Upper lobe of right lung (tissue), 1 donor: ENCODE results near the gene TPRX2. TPM values are rescaled to one million over a fixed set of nuclear protein-coding genes. Genes with fewer than 3 reads are reported as not detected.
A peak's percentile ranks its signal among the peaks of the same experiment; 100 is the strongest.
"Not testable (repeated sequence)": the region's sequence is repeated elsewhere in the genome, so short reads cannot be mapped to it uniquely, and the experiment has no call there.

Experiments
- ATAC-seq: fragments of 200-7000 bp; cut with Tn5 transposase; one replicate; pipeline ENCODE4 v1.9.1; 2020; ENCODE audit warnings: mild to moderate bottlenecking, moderate library complexity
- DNase-seq: peaks from one replicate; pipeline ENCODE4 v3.0.0-alpha.2; 2020
- H3K27ac ChIP-seq: fragments of 200-600 bp; one replicate; pipeline ENCODE4 v1.8.0; 2022
- H3K27me3 ChIP-seq: fragments of 200-600 bp; one replicate; pipeline ENCODE4 v1.8.0; 2022; ENCODE audit warnings: mild to moderate bottlenecking
- H3K36me3 ChIP-seq: fragments of 200-600 bp; one replicate; pipeline ENCODE4 v1.8.0; 2022
- H3K4me1 ChIP-seq: fragments of 200-600 bp; one replicate; pipeline ENCODE4 v1.8.0; 2022
- H3K4me3 ChIP-seq: fragments of 200-600 bp; one replicate; pipeline ENCODE4 v1.8.0; 2022; ENCODE audit warnings: mild to moderate bottlenecking
- H3K9me3 ChIP-seq: fragments of 200-600 bp; one replicate; pipeline ENCODE4 v1.8.0; 2022
- intact Hi-C: fragments of 100-400 bp; cut with DNase I; formaldehyde crosslinking; loops from one replicate; pipeline ENCODE4 v1.11.0; 2022
- total RNA-seq: library from RNA; stranded (reverse); fragmentation: NEBNext Ultra II Directional; extraction: Animal tissue kit (Norgen Biotek cat#: 25700); gene quantifications from one replicate; pipeline ENCODE4 v1.2.1, GENCODE V29; 2021
- TF ChIP-seq, protein P1 (sequence below): fragments of 200-600 bp; IDR thresholded peaks from one replicate; pipeline ENCODE4 v1.8.0; 2022; ENCODE audit warnings: antibody characterized with exemption
- donor health status: DM: no; HTN: yes; CAD: no; lungs with severe emphysema.

Gene TPRX2
- total RNA-seq, 1 donor from 2014 or later: not detected

DNA sequence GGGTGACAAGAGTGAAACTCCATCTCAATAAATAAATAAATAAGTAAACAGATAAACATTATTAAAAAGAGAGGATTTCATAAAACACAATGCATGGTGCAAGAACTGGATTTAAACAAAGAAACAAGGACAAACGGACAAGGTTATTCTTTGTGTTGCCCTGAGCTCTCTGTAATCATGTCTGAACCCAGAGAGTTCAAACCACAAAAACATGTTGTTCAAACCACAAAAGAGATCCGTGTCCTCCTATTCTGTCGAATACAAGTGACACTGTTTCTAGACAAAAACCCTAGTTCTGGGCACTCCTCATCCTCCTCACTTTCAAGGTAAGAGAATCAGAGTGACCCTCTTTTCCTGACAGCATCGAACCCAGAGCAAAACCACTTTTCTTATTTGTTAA, 4.6 kb upstream of the TPRX2 start:
- DNase-seq: no peak
- Histone ChIP-seq H3K4me3 (no peak overlapping the region), H3K27me3 (peaks cover 40% of the 10 kb centered on the region), H3K9me3 (no peaks in the 10 kb centered on the region), H3K4me1 (no peaks in the 10 kb centered on the region), H3K36me3 (no peaks in the 10 kb centered on the region), H3K27ac (no peak overlapping the region)
- ATAC-seq: no peak
- intact Hi-C loops: no loop called here
- TF ChIP-seq, protein P1, sequence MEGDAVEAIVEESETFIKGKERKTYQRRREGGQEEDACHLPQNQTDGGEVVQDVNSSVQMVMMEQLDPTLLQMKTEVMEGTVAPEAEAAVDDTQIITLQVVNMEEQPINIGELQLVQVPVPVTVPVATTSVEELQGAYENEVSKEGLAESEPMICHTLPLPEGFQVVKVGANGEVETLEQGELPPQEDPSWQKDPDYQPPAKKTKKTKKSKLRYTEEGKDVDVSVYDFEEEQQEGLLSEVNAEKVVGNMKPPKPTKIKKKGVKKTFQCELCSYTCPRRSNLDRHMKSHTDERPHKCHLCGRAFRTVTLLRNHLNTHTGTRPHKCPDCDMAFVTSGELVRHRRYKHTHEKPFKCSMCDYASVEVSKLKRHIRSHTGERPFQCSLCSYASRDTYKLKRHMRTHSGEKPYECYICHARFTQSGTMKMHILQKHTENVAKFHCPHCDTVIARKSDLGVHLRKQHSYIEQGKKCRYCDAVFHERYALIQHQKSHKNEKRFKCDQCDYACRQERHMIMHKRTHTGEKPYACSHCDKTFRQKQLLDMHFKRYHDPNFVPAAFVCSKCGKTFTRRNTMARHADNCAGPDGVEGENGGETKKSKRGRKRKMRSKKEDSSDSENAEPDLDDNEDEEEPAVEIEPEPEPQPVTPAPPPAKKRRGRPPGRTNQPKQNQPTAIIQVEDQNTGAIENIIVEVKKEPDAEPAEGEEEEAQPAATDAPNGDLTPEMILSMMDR: no peak

DNA sequence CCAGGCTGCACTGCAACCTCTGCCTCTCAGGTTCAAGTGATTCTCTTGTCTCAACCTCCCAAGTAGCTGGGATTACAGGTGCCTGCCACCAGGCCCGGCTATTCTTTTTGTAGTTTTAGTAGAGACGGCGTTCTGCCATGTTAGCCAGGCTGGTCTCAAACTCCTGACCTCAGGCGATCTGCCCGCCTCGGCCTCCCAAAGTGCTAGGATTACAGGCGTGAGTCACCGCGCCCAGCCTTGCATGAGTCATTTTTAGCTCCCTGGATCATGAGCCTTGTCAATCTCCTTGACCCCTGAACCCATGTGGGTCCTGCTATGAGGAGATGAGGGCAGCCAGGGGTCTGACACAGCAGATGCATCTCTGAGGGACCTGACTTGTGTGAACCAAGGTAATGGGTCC, 804 bp upstream of the TPRX2 start:
- ATAC-seq, intact Hi-C loops, H3K27ac ChIP-seq, DNase-seq, H3K4me3 ChIP-seq, H3K27me3 ChIP-seq, H3K36me3 ChIP-seq, H3K4me1 ChIP-seq, H3K9me3 ChIP-seq: not testable (repeated sequence)

DNA sequence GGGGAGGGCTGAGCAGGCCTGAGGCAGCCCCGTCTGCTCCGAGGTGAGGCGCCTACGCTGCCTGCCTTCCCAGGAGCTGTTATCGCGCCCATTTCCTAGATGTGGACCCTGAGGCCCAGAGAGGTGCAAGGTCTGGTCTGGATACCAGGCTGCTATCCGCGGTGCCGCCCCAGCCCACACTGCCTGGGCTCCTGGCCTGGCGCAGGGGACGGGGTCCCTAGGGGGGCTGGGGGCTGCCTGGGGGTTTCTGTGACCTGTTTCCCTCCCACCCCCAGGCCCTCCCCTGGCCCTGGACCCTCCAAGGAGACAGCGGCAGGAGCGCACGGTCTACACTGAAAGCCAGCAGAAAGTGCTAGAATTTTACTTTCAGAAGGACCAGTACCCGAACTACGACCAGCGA, 803 bp downstream of the TPRX2 start:
- H3K9me3 ChIP-seq, H3K4me1 ChIP-seq, intact Hi-C loops, ATAC-seq, H3K36me3 ChIP-seq, H3K27ac ChIP-seq, H3K4me3 ChIP-seq, H3K27me3 ChIP-seq, DNase-seq: not testable (repeated sequence)

DNA sequence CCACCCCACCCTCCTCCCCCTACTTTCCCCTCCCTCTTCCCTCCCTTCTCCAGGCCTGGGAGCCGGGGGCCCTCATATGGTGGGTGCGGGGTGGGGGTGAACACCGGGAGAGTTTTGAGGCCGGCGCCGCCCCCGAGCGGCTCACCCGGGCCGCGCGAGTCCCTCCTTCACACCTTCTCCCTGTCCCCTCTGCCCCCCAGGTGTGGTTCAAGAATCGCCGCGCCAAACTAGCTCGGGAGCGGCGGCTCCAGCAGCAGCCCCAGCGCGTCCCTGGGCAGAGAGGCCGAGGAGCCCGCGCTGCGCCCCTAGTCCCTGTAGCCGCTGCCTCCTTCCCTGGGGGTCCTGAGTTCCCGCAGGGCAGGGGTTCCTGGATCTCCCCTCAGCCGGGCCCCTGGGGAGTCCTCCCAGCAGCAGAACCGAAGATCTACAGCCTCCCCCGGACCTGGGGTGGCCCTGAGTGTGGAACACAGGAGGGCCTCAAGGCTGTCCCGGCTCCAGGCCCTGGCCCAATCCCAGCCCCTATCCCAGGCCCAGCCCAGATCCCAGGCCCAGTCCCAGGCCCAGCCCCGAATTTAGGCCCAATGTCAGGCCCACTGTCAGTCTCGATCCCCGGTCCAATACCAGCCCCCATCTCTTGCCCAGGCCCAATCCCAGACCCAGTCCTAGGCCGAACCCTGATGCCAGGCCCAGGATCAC, 1.7 kb downstream of the TPRX2 start:
- DNase-seq: no peak
- ATAC-seq: no peak
- Histone ChIP-seq H3K27ac (no peak overlapping the region), H3K4me1 (no peaks in the 10 kb centered on the region), H3K36me3 (no peaks in the 10 kb centered on the region), H3K9me3 (no peaks in the 10 kb centered on the region), H3K4me3 (no peak overlapping the region), H3K27me3 (no peaks in the 10 kb centered on the region)
- TF ChIP-seq, protein P1: no peak
- intact Hi-C loops: no loop called here

DNA sequence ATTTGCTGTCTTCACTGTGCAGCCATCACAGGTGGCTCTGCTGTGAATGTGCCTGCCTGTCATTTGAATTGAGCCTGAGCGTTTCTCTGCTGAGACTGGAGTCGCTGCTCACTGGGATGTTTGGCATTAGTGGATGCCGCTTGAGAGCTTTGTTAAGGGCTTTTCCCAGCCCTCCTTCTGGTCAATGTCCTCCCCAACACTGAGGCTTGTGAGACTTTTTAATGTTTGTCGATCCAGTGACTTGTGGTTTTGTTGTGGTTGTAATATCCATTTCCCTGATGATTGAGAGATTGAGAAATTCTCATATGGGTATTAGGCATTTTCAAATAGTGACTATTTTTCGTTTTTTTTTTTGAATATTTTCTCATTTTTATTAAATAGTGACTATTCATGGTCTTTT, 2.6 kb downstream of the TPRX2 start:
- ATAC-seq (no peak), DNase-seq (no peak)
- H3K9me3 ChIP-seq: no peaks in the 10 kb centered on the region
- H3K36me3 ChIP-seq: no peaks in the 10 kb centered on the region
- H3K4me1 ChIP-seq: no peaks in the 10 kb centered on the region
- no peaks in the 10 kb centered on the region for H3K27me3 ChIP-seq
- intact Hi-C loops: no loop called here
- no peak overlapping the region for H3K27ac ChIP-seq
- H3K4me3 ChIP-seq: no peak overlapping the region
- TF ChIP-seq, protein P1: no peak

DNA sequence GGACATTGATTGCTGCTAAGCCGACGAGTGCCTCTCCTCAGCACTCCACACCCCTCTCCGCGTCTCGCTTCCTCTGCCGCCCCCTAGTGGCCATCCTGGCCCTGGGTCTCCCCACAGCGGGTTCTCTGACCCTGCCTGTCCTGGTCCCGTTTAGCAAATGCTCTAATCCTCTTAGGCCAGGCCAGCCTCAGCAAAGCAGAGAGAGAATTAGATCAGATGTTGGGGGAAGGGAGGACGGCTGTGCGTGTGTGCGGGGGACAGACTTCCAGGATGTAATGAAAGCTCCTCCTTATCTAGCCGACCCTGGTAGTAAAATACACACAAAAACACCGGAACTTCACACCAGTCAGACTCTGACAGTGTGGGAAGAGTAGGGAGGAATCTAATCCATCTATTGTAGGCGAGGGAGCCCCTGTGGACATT, 4.5 kb downstream of the TPRX2 start:
- no peak overlapping the region for H3K27ac ChIP-seq
- TF ChIP-seq, protein P1: peak; percentile 99
- no peak overlapping the region for H3K4me3 ChIP-seq
- peak; percentile 92 for DNase-seq
- H3K36me3 ChIP-seq: no peaks in the 10 kb centered on the region
- H3K9me3 ChIP-seq: no peaks in the 10 kb centered on the region
- H3K4me1 ChIP-seq: no peaks in the 10 kb centered on the region
- ATAC-seq: peak; percentile 96
- no peaks in the 10 kb centered on the region for H3K27me3 ChIP-seq
- intact Hi-C loops: no loop called here

DNA sequence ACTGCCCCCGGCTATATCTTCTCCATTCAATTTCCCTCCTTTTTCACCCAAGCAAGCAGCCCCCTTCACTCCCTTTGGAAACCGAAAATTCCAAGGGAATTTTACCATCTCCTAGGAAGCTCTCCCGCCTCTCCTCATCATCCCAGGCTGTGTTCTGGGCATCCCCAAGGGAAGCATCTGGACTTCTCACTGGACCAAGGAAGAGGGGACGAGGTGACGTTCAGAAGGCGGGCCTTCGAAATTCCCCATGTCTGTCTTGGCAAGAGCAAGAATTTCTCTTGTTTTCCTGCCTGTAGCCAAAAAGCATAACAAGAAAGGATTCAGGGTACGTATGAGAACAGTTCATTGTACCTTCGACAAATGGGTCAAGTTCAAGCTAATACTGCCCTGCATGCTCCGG, 6.1 kb downstream of the TPRX2 start:
- no peaks in the 10 kb centered on the region for H3K36me3 ChIP-seq
- intact Hi-C loops: no loop called here
- no peak for ATAC-seq
- no peaks in the 10 kb centered on the region for H3K4me1 ChIP-seq
- no peak overlapping the region for H3K27ac ChIP-seq
- TF ChIP-seq, protein P1: no peak
- no peak overlapping the region for H3K4me3 ChIP-seq
- no peaks in the 10 kb centered on the region for H3K9me3 ChIP-seq
- DNase-seq: no peak
- no peaks in the 10 kb centered on the region for H3K27me3 ChIP-seq
